Measurements from ENCODE around the gene LRTM1. TPM values are rescaled to one million over a fixed set of nuclear protein-coding genes. Genes with fewer than 3 reads are reported as not detected.

LRTM1 gene
- total and polyA plus RNA-seq, 11 donors = not detected

GRCh38 chr3:54892168-54892567 lies 35.7 kb downstream of the LRTM1 start:
- Histone ChIP-seq H3K27ac (peak overlapping the region in 3 of 12 donors; percentile 6 to 74 (median 68)), H3K27me3 (no peaks in the 10 kb centered on the region), H3K9me3 (no peaks in the 10 kb centered on the region), H3K36me3 (no peaks in the 10 kb centered on the region), H3K4me3 (no peak overlapping the region), H3K4me1 (peaks cover 0 to 17% (median 7%) of the 10 kb centered on the region in 12 donors)
- no peak for TF ChIP-seq POLR2A (IDR thresholded peaks at IDR 0.05)
- TF ChIP-seq CTCF (IDR thresholded peaks at IDR 0.05) = no peak
- intact Hi-C loops (cut with DNase I) = no loop called here
- 50 to 96% (median 75%) methylated on average over 2 of the region's 2 CpGs for WGBS, 4 donors
- DNase-seq (no peak), ATAC-seq (no peak)

- Histone ChIP-seq H3K27ac (peak overlapping the region in 10 of 12 donors; percentile 1 to 74 (median 56)), H3K4me1 (peaks cover 0 to 17% (median 7%) of the 10 kb centered on the region in 12 donors), H3K36me3 (no peaks in the 10 kb centered on the region), H3K4me3 (no peak overlapping the region), H3K27me3 (no peaks in the 10 kb centered on the region), H3K9me3 (no peaks in the 10 kb centered on the region)
- TF ChIP-seq CTCF (IDR thresholded peaks at IDR 0.05) = peak in 11 of 12 donors; percentile 29 to 67 (median 44)
- TF ChIP-seq POLR2A (IDR thresholded peaks at IDR 0.05) = no peak
- ATAC-seq (peak; percentile 94 to 99 (median 98)), DNase-seq (peak; percentile 72 to 88 (median 77))
- intact Hi-C loops (cut with DNase I) = no loop called here
- WGBS, 4 donors = 6 to 28% (median 19%) methylated on average over 5 of the region's 5 CpGs
Measured at GRCh38 chr3:54891540-54891897, 36.3 kb downstream of the LRTM1 start.

- TF ChIP-seq CTCF (IDR thresholded peaks at IDR 0.05) (no peak), POLR2A (IDR thresholded peaks at IDR 0.05) (no peak)
- 84 to 93% (median 88%) methylated on average over 3 of the region's 3 CpGs for WGBS, 4 donors
- no peak for DNase-seq
- Histone ChIP-seq H3K9me3 (no peaks in the 10 kb centered on the region), H3K27ac (no peak overlapping the region), H3K4me3 (no peak overlapping the region), H3K36me3 (no peaks in the 10 kb centered on the region), H3K27me3 (no peaks in the 10 kb centered on the region), H3K4me1 (peaks cover 0 to 17% (median 7%) of the 10 kb centered on the region in 12 donors)
- ATAC-seq = no peak
- intact Hi-C loops (cut with DNase I) = no loop called here
Measured at GRCh38 chr3:54889731-54890130, 38.1 kb downstream of the LRTM1 start.

GRCh38 chr3:54888873-54889272 lies 39.0 kb downstream of the LRTM1 start:
- intact Hi-C loops (cut with DNase I) = no loop called here
- H3K4me3 ChIP-seq = no peak overlapping the region
- no peaks in the 10 kb centered on the region for H3K36me3 ChIP-seq
- 75 to 91% (median 86%) methylated on average over 1 of the region's 1 CpG for WGBS, 4 donors
- ATAC-seq (no peak), DNase-seq (no peak)
- TF ChIP-seq POLR2A (IDR thresholded peaks at IDR 0.05) (no peak), CTCF (IDR thresholded peaks at IDR 0.05) (no peak)
- no peaks in the 10 kb centered on the region for H3K9me3 ChIP-seq
- peaks cover 0 to 17% (median 7%) of the 10 kb centered on the region in 12 donors for H3K4me1 ChIP-seq
- H3K27ac ChIP-seq = no peak overlapping the region
- H3K27me3 ChIP-seq = no peaks in the 10 kb centered on the region
